HG03159 (cell line): Measurements from ENCODE around the gene LCLAT1.

Experiments used
- ATAC-seq: cut with Tn5 transposase; IDR thresholded peaks from one replicate; pipeline ENCODE4 v1.9.1; 2021; ENCODE audit warnings: mild to moderate bottlenecking, moderate library complexity; ENCODE audit not compliant: unreplicated experiment

Gene LCLAT1

GRCh38 chr2:30686669-30687068 is 239.6 kb downstream of the LCLAT1 start:
- no peak for ATAC-seq

GRCh38 chr2:30688956-30689401 is 241.9 kb downstream of the LCLAT1 start:
- ATAC-seq: no peak

GRCh38 chr2:30689496-30690125 is 242.6 kb downstream of the LCLAT1 start:
- no peak for ATAC-seq

- no peak for ATAC-seq
Observed at GRCh38 chr2:30690126-30690561, 243.1 kb downstream of the LCLAT1 start.

- ATAC-seq: no peak
Observed at GRCh38 chr2:30691091-30691947, 244.3 kb downstream of the LCLAT1 start.

GRCh38 chr2:30691948-30692828 is 245.1 kb downstream of the LCLAT1 start:
- ATAC-seq: no peak

GRCh38 chr2:30692829-30693275 is 245.8 kb downstream of the LCLAT1 start:
- no peak for ATAC-seq
